K562 (cell line): ENCODE data around the gene ANO4. TPM values are rescaled to one million over a fixed set of nuclear protein-coding genes. Genes with fewer than 3 reads are reported as not detected.

ENCODE experiments used
- ATAC-seq: fragments of 200-7000 bp; cut with Tn5 transposase; 3 replicates; pipeline ENCODE4 v1.9.1; 2020; ENCODE audit warnings: moderate library complexity
- BruUV-seq: library from RNA; stranded (reverse); fragments of 400-500 nt; replicated peaks from 2 replicates; lab custom pipeline; 2021; lab: Mats Ljungman, UMichigan
- CTCF ChIA-PET: fragments of 300-600 bp; formaldehyde crosslinking; extraction: SDS; loops from one replicate; lab custom pipeline; 2021; ENCODE audit warnings: low intra/inter-chr PET ratio; lab: Yijun Ruan, JAX
- POLR2A ChIA-PET: fragments of 300-600, 350-650 bp; sonication (Branson Sonifier 250); formaldehyde crosslinking; extraction: SDS; loops from one replicate; lab custom pipeline; 2021; ENCODE audit warnings: antibody characterized with exemption, inconsistent platforms; lab: Yijun Ruan, JAX
- DNase-seq, 4 experiments: peaks; one replicate each; pipeline versions ENCODE4 v3.0.0 to v3.0.0-alpha.2; 2011 to 2018; ENCODE audit warnings: low spot score in 3 of 4, mixed read lengths in 3 of 4; ENCODE audit errors: extremely low read depth in 1 of 4
- FAIRE-seq: peaks from 2 replicates; lab custom pipeline; 2011; peaks lifted over from hg19 to GRCh38; lab: Jason Lieb, UNC
- H2AFZ ChIP-seq: 2 replicates; pipeline ENCODE4 v1.6.0; 2011; ENCODE audit warnings: low read depth, low read length, control low read depth, inconsistent platforms
- H3K27ac ChIP-seq: fragments of 200-600 bp; 3 replicates; pipeline ENCODE4 v1.8.0; 2011; ENCODE audit warnings: low read depth, mild to moderate bottlenecking, control low read depth, inconsistent platforms, low read length, moderate library complexity, mixed read lengths; ENCODE audit errors: extremely low read depth
- H3K27me3 ChIP-seq, 2 experiments: fragments of 300-600 bp in 1 of 2; 2 replicates in 1 of 2; 3 replicates in 1 of 2; pipeline versions ENCODE4 v1.6.0 to v1.8.0; 2011; ENCODE audit warnings: inconsistent platforms in 2 of 2, low read length in 2 of 2, mild to moderate bottlenecking in 1 of 2, mixed read lengths in 1 of 2, moderate library complexity in 1 of 2; ENCODE audit not compliant: control insufficient read depth in 2 of 2, insufficient read depth in 2 of 2
- H3K36me3 ChIP-seq: fragments of 300-600 bp; 3 replicates; pipeline ENCODE4 v1.8.0; 2011; ENCODE audit warnings: mild to moderate bottlenecking, low read length, inconsistent platforms; ENCODE audit not compliant: control insufficient read depth, insufficient read depth
- H3K4me1 ChIP-seq, 2 experiments: fragments of 200-600 bp in 1 of 2; replicated peaks in 1 of 2; 2 replicates in 1 of 2; 3 replicates in 1 of 2; pipeline versions ENCODE4 v1.5.1 to v1.8.0; 2011; ENCODE audit warnings: inconsistent platforms in 2 of 2, low read length in 2 of 2, mild to moderate bottlenecking in 1 of 2, mixed read lengths in 1 of 2, moderate library complexity in 1 of 2; ENCODE audit not compliant: control insufficient read depth in 2 of 2, insufficient read depth in 2 of 2
- H3K4me2 ChIP-seq: 2 replicates; pipeline ENCODE4 v1.6.1; 2011; ENCODE audit warnings: low read length, control low read depth, inconsistent platforms, mixed read lengths; ENCODE audit not compliant: insufficient read depth
- H3K4me3 ChIP-seq: fragments of 200-600 bp; sonication (generic), shearing (Covaris generic); 2 replicates; pipeline ENCODE4 v1.5.1; 2016; ENCODE audit warnings: control low read depth, inconsistent platforms
- H3K79me2 ChIP-seq: fragments of 200-600 bp; 3 replicates; pipeline ENCODE4 v1.8.0; 2011; ENCODE audit warnings: low read length, inconsistent platforms; ENCODE audit not compliant: control insufficient read depth, insufficient read depth
- H3K9ac ChIP-seq, 2 experiments: 2 replicates each; pipeline versions ENCODE4 v1.6.0 to v1.6.1; 2011; ENCODE audit warnings: low read depth in 2 of 2, low read length in 2 of 2, control low read depth in 1 of 2, inconsistent platforms in 1 of 2, mild to moderate bottlenecking in 1 of 2, mixed read lengths in 1 of 2; ENCODE audit not compliant: insufficient read depth in 1 of 2
- H3K9me1 ChIP-seq: one replicate; pipeline ENCODE4 v1.6.0; 2011; ENCODE audit warnings: inconsistent platforms, mild to moderate bottlenecking, low read length, moderate library complexity; ENCODE audit not compliant: control insufficient read depth, insufficient read depth
- H3K9me3 ChIP-seq: replicated peaks from 2 replicates; pipeline ENCODE4 v1.5.1; 2011; ENCODE audit warnings: low read depth, low read length, inconsistent platforms; ENCODE audit not compliant: control insufficient read depth, insufficient read depth
- H4K20me1 ChIP-seq: replicated peaks from 2 replicates; pipeline ENCODE4 v1.6.1; 2011; ENCODE audit warnings: low read length, inconsistent platforms, mixed read lengths; ENCODE audit not compliant: control insufficient read depth, insufficient read depth
- EP400 ChIP-seq: fragments of 450-650 bp; IDR thresholded peaks from 2 replicates; pipeline ENCODE4 v1.6.1; 2017; ENCODE audit warnings: antibody characterized with exemption, mild to moderate bottlenecking, moderate library complexity
- ESRRB ChIP-seq: fragments of 250-450 bp; sonication (Bioruptor Pico); IDR thresholded peaks from 2 replicates; pipeline ENCODE4 v1.5.0; 2020; ENCODE audit warnings: mild to moderate bottlenecking, moderate library complexity, borderline replicate concordance
- FOXA1 ChIP-seq: fragments of 450-650 bp; IDR thresholded peaks from 2 replicates; pipeline ENCODE4 v1.6.1; 2016; ENCODE audit warnings: mild to moderate bottlenecking, borderline replicate concordance
- FOXA3 ChIP-seq, 2 experiments: fragments of 450-650 bp in 1 of 2; sonication (generic) in 1 of 2; formaldehyde crosslinking; IDR thresholded peaks in 1 of 2; conservative IDR thresholded peaks in 1 of 2; 2 replicates each; pipeline versions ENCODE4 v1.4.0 to v1.8.0; 2020 to 2022; ENCODE audit warnings: mild to moderate bottlenecking in 2 of 2, missing genetic modification reagents in 1 of 2
- L3MBTL2 ChIP-seq: fragments of 450-650 bp; IDR thresholded peaks from 2 replicates; pipeline ENCODE4 v1.6.1; 2016; ENCODE audit warnings: mild to moderate bottlenecking, moderate library complexity
- NFATC3 ChIP-seq: fragments of 450-650 bp; IDR thresholded peaks from 2 replicates; pipeline ENCODE4 v1.6.1; 2017; ENCODE audit warnings: mild to moderate bottlenecking
- POLR2H ChIP-seq: IDR thresholded peaks from 2 replicates; pipeline ENCODE4 v1.6.1; 2016; ENCODE audit warnings: missing genetic modification characterization, low read depth, mild to moderate bottlenecking, control low read depth, missing compliant biosample characterization, moderate library complexity
- PTBP1 ChIP-seq: fragments of 200-400 bp; formaldehyde crosslinking; IDR thresholded peaks from 2 replicates; pipeline ENCODE4 v1.6.1; 2017; ENCODE audit warnings: low read depth, low read length
- RBFOX2 ChIP-seq: fragments of 200-400 bp; formaldehyde crosslinking; IDR thresholded peaks from 2 replicates; pipeline ENCODE4 v1.6.1; 2017; ENCODE audit warnings: low read depth, mild to moderate bottlenecking, low read length, moderate library complexity
- RFX5 ChIP-seq: IDR thresholded peaks from 2 replicates; pipeline ENCODE4 v1.6.1; 2011; ENCODE audit warnings: low read depth, mild to moderate bottlenecking, improper control_type of control experiment, low read length
- STAT5B ChIP-seq: fragments of 250-450 bp; sonication (Bioruptor Pico); IDR thresholded peaks from 2 replicates; pipeline ENCODE4 v1.8.0; 2021; ENCODE audit warnings: mild to moderate bottlenecking, inconsistent platforms
- YY1 ChIP-seq, 3 experiments: IDR thresholded peaks; 2 replicates each; pipeline ENCODE4 v1.6.1; 2011; ENCODE audit warnings: low read length in 2 of 3, mild to moderate bottlenecking in 2 of 3, moderate library complexity in 2 of 3, borderline replicate concordance in 1 of 3, control low read depth in 1 of 3, low read depth in 1 of 3; ENCODE audit not compliant: insufficient read depth in 3 of 3, insufficient replicate concordance in 2 of 3, control insufficient read depth in 1 of 3, insufficient read length in 1 of 3; ENCODE audit errors: extremely low read depth in 1 of 3
- ZBED1 ChIP-seq: IDR thresholded peaks from 2 replicates; pipeline ENCODE4 v1.6.1; 2014
- ZNF143 ChIP-seq: sonication (generic); formaldehyde crosslinking; IDR thresholded peaks from 2 replicates; pipeline ENCODE4 v1.9.0; 2022; ENCODE audit warnings: mild to moderate bottlenecking, missing genetic modification reagents
- WGBS: fragments of 100-300 bp; shearing (Covaris generic); methylation state at CpG from one replicate; pipeline ENCODE4 v1.1.6; 2016; ENCODE audit warnings: low coverage, mixed read lengths; ENCODE audit not compliant: insufficient coverage; ENCODE audit errors: missing lambda C conversion rate; 5-methylcytosine and 5-hydroxymethylcytosine counted together
- in situ Hi-C: fragments of 300-500 bp; cut with MboI; formaldehyde crosslinking; loops from 4 replicates; pipeline ENCODE4 v1.15.0; 2018; ENCODE audit warnings: inconsistent platforms, mixed read lengths
- intact Hi-C: fragments of 100-400 bp; cut with micrococcal nuclease; formaldehyde crosslinking; loops from 2 replicates; pipeline ENCODE4 v1.14.2; 2022
- polyA plus RNA-seq, 8 experiments: library from polyadenylated mRNA; depleted of rRNA in 4 of 8; stranded (reverse) in 5 of 8; unstranded in 3 of 8; fragments of >200 nt; fragmentation: Nextera tagmentation in 2 of 8; fragmentation: Illumina TruSeq in 1 of 8; extraction: Ambion mirVana in 2 of 8; extraction: Trizol in 1 of 8; gene quantifications; 2 replicates each; pipeline versions ENCODE4 v1.2.1 to v1.2.3, GENCODE V29; 2011 to 2014; ENCODE audit warnings: inconsistent platforms in 1 of 8, missing spikeins in 1 of 8
- total RNA-seq, 7 experiments: library from RNA; depleted of rRNA in 6 of 7; stranded (reverse); fragments of >200 nt in 6 of 7; fragmentation: Illumina TruSeq in 2 of 7; extraction: Trizol in 2 of 7; gene quantifications; 2 replicates each; pipeline versions ENCODE4 v1.2.1 to v1.2.3, GENCODE V29; 2011 to 2021; ENCODE audit warnings: low replicate concordance in 1 of 7
- TF ChIP-seq, protein P1 (sequence below): fragments of 250-450 bp; sonication (Bioruptor Pico); IDR thresholded peaks from 2 replicates; pipeline ENCODE4 v1.5.0; 2021
- TF ChIP-seq, protein P2 (sequence below): fragments of 450-650 bp; IDR thresholded peaks from one replicate; pipeline ENCODE4 v1.6.1; 2018; ENCODE audit warnings: mild to moderate bottlenecking, moderate library complexity; ENCODE audit not compliant: partially characterized antibody

The ANO4 gene
- total and polyA plus RNA-seq, 9 of the 15 experiments (the other 6 are each of a cell fraction or from before 2014, with no cell fraction given) = not detected

DNA sequence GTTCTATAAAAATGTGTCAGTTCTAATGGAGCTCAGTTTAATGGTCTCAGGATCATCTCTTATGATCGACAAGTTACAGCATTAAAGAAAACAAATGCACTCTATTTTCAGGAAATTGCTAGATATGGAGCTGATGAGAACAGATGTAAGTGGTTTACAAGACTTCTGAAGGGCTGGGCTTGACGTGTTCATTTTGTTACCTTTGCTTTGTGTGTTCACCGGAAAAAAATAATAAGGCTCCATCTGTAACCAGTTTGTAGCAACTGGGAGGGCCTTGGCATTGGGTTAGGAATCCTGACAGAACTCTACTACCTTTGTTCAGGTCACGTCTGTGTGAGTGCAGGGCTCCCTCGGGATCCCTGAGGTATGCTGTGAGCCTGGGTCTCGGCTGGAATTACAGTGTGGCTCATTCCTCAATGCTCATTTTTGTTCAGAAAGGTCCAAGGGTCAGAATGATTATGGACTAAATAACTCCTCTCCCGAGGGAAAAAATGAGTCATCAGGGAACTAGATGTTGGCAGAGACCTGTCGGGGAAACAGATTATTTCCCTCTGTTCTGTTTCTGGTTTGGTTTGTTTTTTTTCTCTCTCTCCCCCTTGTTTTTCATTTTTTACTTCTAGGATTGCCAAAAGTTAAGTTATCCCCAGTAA, 257.4 kb downstream of the ANO4 start:
- Histone ChIP-seq H3K4me1 (no peaks in the 10 kb centered on the region), H2AFZ (no peak overlapping the region), H3K9ac (no peak overlapping the region), H3K27ac (no peak overlapping the region), H3K4me3 (no peak overlapping the region), H3K36me3 (no peaks in the 10 kb centered on the region), H3K4me2 (no peak overlapping the region), H3K79me2 (no peaks in the 10 kb centered on the region), H3K9me1 (no peaks in the 10 kb centered on the region), H3K27me3 (no peaks in the 10 kb centered on the region), H3K9me3 (no peaks in the 10 kb centered on the region), H4K20me1 (no peaks in the 10 kb centered on the region)
- under 1% methylated on average over 8 of the region's 8 CpGs for WGBS
- CTCF ChIA-PET = no interaction called here
- in situ Hi-C loops (no loop called here), intact Hi-C loops (no loop called here)
- FAIRE-seq = no peak
- POLR2A ChIA-PET = no interaction called here
- BruUV-seq = no TSS peak
- TF ChIP-seq PTBP1 (no peak), ZNF143 (no peak), FOXA1 (no peak), YY1 (IDR thresholded peaks at IDR 0.05; ENCODE audit: borderline replicate concordance in 1 of 3, control insufficient read depth in 1 of 3, extremely low read depth in 1 of 3, insufficient read depth in 3 of 3, insufficient read length in 1 of 3, insufficient replicate concordance in 2 of 3, low read depth in 1 of 3, low read length in 2 of 3) (no peak), NFATC3 (no peak), ESRRB (CRISPR knock-in tag) (no peak), RBFOX2 (no peak), POLR2H (tag) (no peak), FOXA3 (CRISPR knock-in tag; conservative IDR thresholded peaks at IDR 0.05 in 1 of 2, IDR thresholded peaks at IDR 0.05 in 1 of 2) (no peak), STAT5B (no peak), ZBED1 (no peak), L3MBTL2 (no peak), EP400 (no peak), RFX5 (no peak)
- TF ChIP-seq, protein P1, sequence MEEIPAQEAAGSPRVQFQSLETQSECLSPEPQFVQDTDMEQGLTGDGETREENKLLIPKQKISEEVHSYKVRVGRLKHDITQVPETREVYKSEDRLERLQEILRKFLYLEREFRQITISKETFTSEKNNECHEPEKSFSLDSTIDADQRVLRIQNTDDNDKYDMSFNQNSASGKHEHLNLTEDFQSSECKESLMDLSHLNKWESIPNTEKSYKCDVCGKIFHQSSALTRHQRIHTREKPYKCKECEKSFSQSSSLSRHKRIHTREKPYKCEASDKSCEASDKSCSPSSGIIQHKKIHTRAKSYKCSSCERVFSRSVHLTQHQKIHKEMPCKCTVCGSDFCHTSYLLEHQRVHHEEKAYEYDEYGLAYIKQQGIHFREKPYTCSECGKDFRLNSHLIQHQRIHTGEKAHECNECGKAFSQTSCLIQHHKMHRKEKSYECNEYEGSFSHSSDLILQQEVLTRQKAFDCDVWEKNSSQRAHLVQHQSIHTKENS (CRISPR knock-in tag) = no peak
- TF ChIP-seq, protein P2, sequence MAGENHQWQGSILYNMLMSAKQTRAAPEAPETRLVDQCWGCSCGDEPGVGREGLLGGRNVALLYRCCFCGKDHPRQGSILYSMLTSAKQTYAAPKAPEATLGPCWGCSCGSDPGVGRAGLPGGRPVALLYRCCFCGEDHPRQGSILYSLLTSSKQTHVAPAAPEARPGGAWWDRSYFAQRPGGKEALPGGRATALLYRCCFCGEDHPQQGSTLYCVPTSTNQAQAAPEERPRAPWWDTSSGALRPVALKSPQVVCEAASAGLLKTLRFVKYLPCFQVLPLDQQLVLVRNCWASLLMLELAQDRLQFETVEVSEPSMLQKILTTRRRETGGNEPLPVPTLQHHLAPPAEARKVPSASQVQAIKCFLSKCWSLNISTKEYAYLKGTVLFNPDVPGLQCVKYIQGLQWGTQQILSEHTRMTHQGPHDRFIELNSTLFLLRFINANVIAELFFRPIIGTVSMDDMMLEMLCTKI = no peak
- DNase-seq = no peak
- no peak for ATAC-seq
